CD4-positive, alpha-beta T cell (primary cell): ENCODE data around the gene CHGA. TPM values are rescaled to one million over a fixed set of nuclear protein-coding genes. Genes with fewer than 3 reads are reported as not detected.

Experiments
- ATAC-seq: fragments of 200-7000 bp; cut with Tn5 transposase; one replicate; pipeline ENCODE4 v1.10.0; 2022; ENCODE audit warnings: mild to moderate bottlenecking; ENCODE audit not compliant: poor library complexity
- CTCF ChIA-PET: fragments of 350-600 bp; sonication (Branson Sonifier 250); formaldehyde crosslinking; loops from one replicate; lab custom pipeline; 2021; ENCODE audit warnings: antibody characterized with exemption, inconsistent platforms; lab: Charles Lee
- POLR2A ChIA-PET: fragments of 350-600 bp; sonication (Branson Sonifier 250); formaldehyde crosslinking; loops from one replicate; lab custom pipeline; 2021; ENCODE audit warnings: antibody characterized with exemption, inconsistent platforms; lab: Charles Lee
- DNase-seq, 14 experiments: peaks; one replicate each; pipeline ENCODE4 v3.0.0-alpha.2; 2013 to 2020; ENCODE audit warnings: mixed read lengths in 2 of 14
- H3K27ac ChIP-seq, 2 donors: one replicate each; pipeline versions ENCODE4 v1.5.1 to v1.7.0; 2013; ENCODE audit warnings: low read length in 2 of 2, low read depth in 1 of 2, mild to moderate bottlenecking in 1 of 2
- H3K27me3 ChIP-seq, 2 experiments: 1 replicate in 1 of 2; 2 replicates in 1 of 2; pipeline versions ENCODE4 v1.6.1 to v1.7.0; 2013; ENCODE audit warnings: low read length in 2 of 2, control low read depth in 1 of 2, mild to moderate bottlenecking in 1 of 2, moderate library complexity in 1 of 2; ENCODE audit not compliant: insufficient read depth in 2 of 2, control insufficient read depth in 1 of 2
- H3K36me3 ChIP-seq: one replicate; pipeline ENCODE4 v1.6.1; 2013; ENCODE audit warnings: low read length, control low read depth; ENCODE audit not compliant: insufficient read depth
- H3K4me1 ChIP-seq: one replicate; pipeline ENCODE4 v1.6.1; 2013; ENCODE audit warnings: low read length, control low read depth; ENCODE audit not compliant: insufficient read depth
- H3K4me3 ChIP-seq: one replicate; pipeline ENCODE4 v1.5.1; 2013; ENCODE audit warnings: mild to moderate bottlenecking, low read length, moderate library complexity
- H3K9me3 ChIP-seq, 2 experiments: 1 replicate in 1 of 2; 2 replicates in 1 of 2; pipeline versions ENCODE4 v1.6.1 to v1.7.0; 2013; ENCODE audit warnings: low read length in 2 of 2, mild to moderate bottlenecking in 2 of 2, control low read depth in 1 of 2, moderate library complexity in 1 of 2; ENCODE audit not compliant: control insufficient read depth in 1 of 2, insufficient read depth in 1 of 2
- H3K27ac Mint-ChIP-seq: one replicate; pipeline ENCODE4 v1.8.0; 2020; ENCODE audit warnings: mixed read lengths
- H3K27me3 Mint-ChIP-seq: one replicate; pipeline ENCODE4 v1.8.0; 2021; ENCODE audit warnings: mixed read lengths
- H3K36me3 Mint-ChIP-seq: one replicate; pipeline ENCODE4 v1.8.0; 2021; ENCODE audit warnings: low read depth, mixed read lengths
- H3K4me1 Mint-ChIP-seq: one replicate; pipeline ENCODE4 v1.8.0; 2021; ENCODE audit warnings: low read depth, mixed read lengths
- H3K4me3 Mint-ChIP-seq: one replicate; pipeline ENCODE4 v1.8.0; 2020; ENCODE audit warnings: mild to moderate bottlenecking, mixed read lengths
- H3K9me3 Mint-ChIP-seq: one replicate; pipeline ENCODE4 v1.8.0; 2020; ENCODE audit warnings: mixed read lengths
- intact Hi-C, 2 experiments: fragments of 100-400 bp; cut with DNase I in 1 of 2; cut with micrococcal nuclease in 1 of 2; formaldehyde crosslinking; loops; one replicate each; pipeline versions ENCODE4 v1.15.1 to v1.9.0; 2023 to 2025; cut with DNase I, micrococcal nuclease
- total RNA-seq, 174 experiments: library from RNA in 2 of 174; stranded (reverse) in 2 of 174; gene quantifications; one replicate each; pipeline ENCODE4 v1.2.3 and lab custom pipeline; 2021 to 2026
- TF ChIP-seq, protein P1 (sequence below): fragments of 200-600 bp; IDR thresholded peaks from one replicate; pipeline ENCODE4 v1.8.0; 2022; ENCODE audit warnings: antibody characterized with exemption, mild to moderate bottlenecking

The CHGA gene
- total RNA-seq, 2 experiments from 2014 or later: not detected

DNA sequence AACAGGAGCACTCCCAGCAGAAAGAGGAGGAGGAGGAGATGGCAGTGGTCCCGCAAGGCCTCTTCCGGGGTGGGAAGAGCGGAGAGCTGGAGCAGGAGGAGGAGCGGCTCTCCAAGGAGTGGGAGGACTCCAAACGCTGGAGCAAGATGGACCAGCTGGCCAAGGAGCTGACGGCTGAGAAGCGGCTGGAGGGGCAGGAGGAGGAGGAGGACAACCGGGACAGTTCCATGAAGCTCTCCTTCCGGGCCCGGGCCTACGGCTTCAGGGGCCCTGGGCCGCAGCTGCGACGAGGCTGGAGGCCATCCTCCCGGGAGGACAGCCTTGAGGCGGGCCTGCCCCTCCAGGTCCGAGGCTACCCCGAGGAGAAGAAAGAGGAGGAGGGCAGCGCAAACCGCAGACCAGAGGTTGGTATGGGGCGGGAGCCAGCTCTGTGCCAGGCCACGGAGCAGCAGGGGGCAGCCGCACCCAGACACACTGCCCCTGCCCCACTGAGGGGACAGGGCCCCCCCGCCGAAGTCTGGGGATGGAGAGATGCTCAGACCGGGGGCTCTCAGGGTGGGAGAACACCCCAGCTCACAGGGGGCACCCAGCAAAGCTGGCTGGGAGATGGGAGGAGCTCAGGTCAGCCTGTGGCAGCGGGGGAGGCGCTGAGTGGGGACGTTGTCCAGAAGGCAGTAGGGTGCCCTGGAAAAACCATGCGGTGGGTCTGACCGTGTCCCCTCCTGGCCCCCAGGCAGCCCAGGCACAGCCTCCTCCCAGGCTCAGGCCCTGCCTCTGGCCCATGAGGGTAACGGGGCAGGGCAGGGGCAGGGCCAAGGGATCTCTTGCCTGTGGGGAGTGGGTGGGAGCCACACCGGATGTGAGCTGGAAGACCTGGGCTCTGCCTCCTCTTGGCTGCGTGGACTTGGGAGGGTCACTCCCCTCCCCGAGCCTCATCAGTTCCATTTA, 9.8 kb downstream of the CHGA start:
- TF ChIP-seq, protein P1, sequence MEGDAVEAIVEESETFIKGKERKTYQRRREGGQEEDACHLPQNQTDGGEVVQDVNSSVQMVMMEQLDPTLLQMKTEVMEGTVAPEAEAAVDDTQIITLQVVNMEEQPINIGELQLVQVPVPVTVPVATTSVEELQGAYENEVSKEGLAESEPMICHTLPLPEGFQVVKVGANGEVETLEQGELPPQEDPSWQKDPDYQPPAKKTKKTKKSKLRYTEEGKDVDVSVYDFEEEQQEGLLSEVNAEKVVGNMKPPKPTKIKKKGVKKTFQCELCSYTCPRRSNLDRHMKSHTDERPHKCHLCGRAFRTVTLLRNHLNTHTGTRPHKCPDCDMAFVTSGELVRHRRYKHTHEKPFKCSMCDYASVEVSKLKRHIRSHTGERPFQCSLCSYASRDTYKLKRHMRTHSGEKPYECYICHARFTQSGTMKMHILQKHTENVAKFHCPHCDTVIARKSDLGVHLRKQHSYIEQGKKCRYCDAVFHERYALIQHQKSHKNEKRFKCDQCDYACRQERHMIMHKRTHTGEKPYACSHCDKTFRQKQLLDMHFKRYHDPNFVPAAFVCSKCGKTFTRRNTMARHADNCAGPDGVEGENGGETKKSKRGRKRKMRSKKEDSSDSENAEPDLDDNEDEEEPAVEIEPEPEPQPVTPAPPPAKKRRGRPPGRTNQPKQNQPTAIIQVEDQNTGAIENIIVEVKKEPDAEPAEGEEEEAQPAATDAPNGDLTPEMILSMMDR: no peak
- no peaks in the 10 kb centered on the region for H3K4me1 ChIP-seq
- H3K27me3 Mint-ChIP-seq: no peaks in the 10 kb centered on the region
- no peaks in the 10 kb centered on the region for H3K9me3 ChIP-seq
- H3K36me3 Mint-ChIP-seq: peaks cover 7% of the 10 kb centered on the region
- H3K36me3 ChIP-seq: peaks cover 4% of the 10 kb centered on the region
- intact Hi-C loops: no loop called here
- no peak overlapping the region for H3K27ac Mint-ChIP-seq
- H3K4me3 Mint-ChIP-seq: no peak overlapping the region
- no peaks in the 10 kb centered on the region for H3K4me1 Mint-ChIP-seq
- ChIA-PET POLR2A (no interaction called here), CTCF (no interaction called here)
- H3K27me3 ChIP-seq: no peaks in the 10 kb centered on the region
- no peak for ATAC-seq
- no peak overlapping the region for H3K27ac ChIP-seq
- H3K4me3 ChIP-seq: no peak overlapping the region
- H3K9me3 Mint-ChIP-seq: no peaks in the 10 kb centered on the region
- no peak for DNase-seq

- no peaks in the 10 kb centered on the region for H3K4me1 ChIP-seq
- CTCF ChIA-PET: no interaction called here
- H3K9me3 Mint-ChIP-seq: no peaks in the 10 kb centered on the region
- H3K36me3 ChIP-seq: peaks cover 6% of the 10 kb centered on the region
- H3K27ac Mint-ChIP-seq: no peak overlapping the region
- no peaks in the 10 kb centered on the region for H3K9me3 ChIP-seq
- no peak overlapping the region for H3K27ac ChIP-seq
- H3K4me1 Mint-ChIP-seq: no peaks in the 10 kb centered on the region
- no peak overlapping the region for H3K4me3 ChIP-seq
- no peak overlapping the region for H3K4me3 Mint-ChIP-seq
- TF ChIP-seq, protein P1: no peak
- no peak for DNase-seq
- ATAC-seq: no peak
- POLR2A ChIA-PET: no interaction called here
- H3K27me3 Mint-ChIP-seq: no peaks in the 10 kb centered on the region
- peaks cover 7% of the 10 kb centered on the region for H3K36me3 Mint-ChIP-seq
- H3K27me3 ChIP-seq: no peaks in the 10 kb centered on the region
- intact Hi-C loops: no loop called here
Observed at GRCh38 chr14:92933481-92933880, 10.5 kb downstream of the CHGA start.

DNA sequence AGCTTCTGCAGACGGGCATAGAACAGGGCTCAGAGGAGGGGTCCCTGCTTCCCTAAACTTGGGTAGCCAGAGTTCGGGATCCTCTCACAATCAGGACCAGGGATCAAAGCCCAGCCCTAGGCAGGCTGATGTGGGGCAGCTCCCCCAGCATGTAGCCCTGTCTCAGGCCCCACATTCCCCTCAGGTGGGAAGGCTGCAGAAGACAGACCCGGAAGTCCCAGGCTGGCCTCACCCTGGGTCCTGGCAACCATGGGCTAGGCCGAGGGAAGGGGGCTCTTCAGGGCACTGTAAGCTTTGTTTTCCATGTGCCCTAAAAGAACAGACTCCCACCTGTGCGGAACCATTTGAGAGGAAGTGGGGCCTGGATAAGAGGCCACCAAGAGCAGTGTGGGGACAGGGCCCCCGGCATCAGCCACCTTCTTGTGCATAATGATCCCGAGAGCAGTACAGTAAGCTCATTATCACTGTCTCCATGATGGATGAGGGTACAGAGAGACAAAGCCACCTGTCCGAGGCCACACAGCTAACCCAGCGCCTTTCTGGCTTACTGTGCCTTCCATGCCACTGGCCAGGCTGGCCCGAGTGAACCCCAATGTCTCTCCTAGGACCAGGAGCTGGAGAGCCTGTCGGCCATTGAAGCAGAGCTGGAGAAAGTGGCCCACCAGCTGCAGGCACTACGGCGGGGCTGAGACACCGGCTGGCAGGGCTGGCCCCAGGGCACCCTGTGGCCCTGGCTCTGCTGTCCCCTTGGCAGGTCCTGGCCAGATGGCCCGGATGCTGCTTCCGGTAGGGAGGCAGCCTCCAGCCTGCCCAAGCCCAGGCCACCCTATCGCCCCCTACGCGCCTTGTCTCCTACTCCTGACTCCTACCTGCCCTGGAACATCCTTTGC, 11.5 kb downstream of the CHGA start:
- DNase-seq: no peak
- no peaks in the 10 kb centered on the region for H3K27me3 Mint-ChIP-seq
- no peaks in the 10 kb centered on the region for H3K9me3 ChIP-seq
- H3K27ac Mint-ChIP-seq: no peak overlapping the region
- no peak for ATAC-seq
- no peak overlapping the region for H3K4me3 Mint-ChIP-seq
- CTCF ChIA-PET: no interaction called here
- TF ChIP-seq, protein P1: no peak
- H3K36me3 ChIP-seq: peaks cover 9% of the 10 kb centered on the region
- H3K9me3 Mint-ChIP-seq: no peaks in the 10 kb centered on the region
- no peak overlapping the region for H3K27ac ChIP-seq
- H3K4me1 ChIP-seq: no peaks in the 10 kb centered on the region
- intact Hi-C loops: no loop called here
- H3K36me3 Mint-ChIP-seq: peaks cover 7% of the 10 kb centered on the region
- POLR2A ChIA-PET: no interaction called here
- no peak overlapping the region for H3K4me3 ChIP-seq
- no peaks in the 10 kb centered on the region for H3K4me1 Mint-ChIP-seq
- no peaks in the 10 kb centered on the region for H3K27me3 ChIP-seq
